Panc1 (cell line): ENCODE measurements around the gene GRIK4.

Experiments
- POLR2AphosphoS5 ChIP-seq: IDR thresholded peaks from 2 replicates; pipeline ENCODE4 v1.6.1; 2012; ENCODE audit warnings: mild to moderate bottlenecking, low read depth, low read length, moderate library complexity
- TF ChIP-seq, protein P1 (sequence below): fragments of 450-650 bp; IDR thresholded peaks from 2 replicates; pipeline ENCODE4 v1.5.1; 2017; ENCODE audit warnings: mild to moderate bottlenecking
- TF ChIP-seq, protein P2 (sequence below), 2 experiments: IDR thresholded peaks; 2 replicates each; pipeline ENCODE4 v1.6.1; 2011 to 2012; ENCODE audit warnings: low read depth in 2 of 2, control low read depth in 1 of 2, low read length in 1 of 2, mild to moderate bottlenecking in 1 of 2, moderate library complexity in 1 of 2; ENCODE audit not compliant: insufficient read depth in 1 of 2

- TF ChIP-seq POLR2AphosphoS5 = no peak
- TF ChIP-seq, protein P1, sequence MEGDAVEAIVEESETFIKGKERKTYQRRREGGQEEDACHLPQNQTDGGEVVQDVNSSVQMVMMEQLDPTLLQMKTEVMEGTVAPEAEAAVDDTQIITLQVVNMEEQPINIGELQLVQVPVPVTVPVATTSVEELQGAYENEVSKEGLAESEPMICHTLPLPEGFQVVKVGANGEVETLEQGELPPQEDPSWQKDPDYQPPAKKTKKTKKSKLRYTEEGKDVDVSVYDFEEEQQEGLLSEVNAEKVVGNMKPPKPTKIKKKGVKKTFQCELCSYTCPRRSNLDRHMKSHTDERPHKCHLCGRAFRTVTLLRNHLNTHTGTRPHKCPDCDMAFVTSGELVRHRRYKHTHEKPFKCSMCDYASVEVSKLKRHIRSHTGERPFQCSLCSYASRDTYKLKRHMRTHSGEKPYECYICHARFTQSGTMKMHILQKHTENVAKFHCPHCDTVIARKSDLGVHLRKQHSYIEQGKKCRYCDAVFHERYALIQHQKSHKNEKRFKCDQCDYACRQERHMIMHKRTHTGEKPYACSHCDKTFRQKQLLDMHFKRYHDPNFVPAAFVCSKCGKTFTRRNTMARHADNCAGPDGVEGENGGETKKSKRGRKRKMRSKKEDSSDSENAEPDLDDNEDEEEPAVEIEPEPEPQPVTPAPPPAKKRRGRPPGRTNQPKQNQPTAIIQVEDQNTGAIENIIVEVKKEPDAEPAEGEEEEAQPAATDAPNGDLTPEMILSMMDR = no peak
- TF ChIP-seq, protein P2, sequence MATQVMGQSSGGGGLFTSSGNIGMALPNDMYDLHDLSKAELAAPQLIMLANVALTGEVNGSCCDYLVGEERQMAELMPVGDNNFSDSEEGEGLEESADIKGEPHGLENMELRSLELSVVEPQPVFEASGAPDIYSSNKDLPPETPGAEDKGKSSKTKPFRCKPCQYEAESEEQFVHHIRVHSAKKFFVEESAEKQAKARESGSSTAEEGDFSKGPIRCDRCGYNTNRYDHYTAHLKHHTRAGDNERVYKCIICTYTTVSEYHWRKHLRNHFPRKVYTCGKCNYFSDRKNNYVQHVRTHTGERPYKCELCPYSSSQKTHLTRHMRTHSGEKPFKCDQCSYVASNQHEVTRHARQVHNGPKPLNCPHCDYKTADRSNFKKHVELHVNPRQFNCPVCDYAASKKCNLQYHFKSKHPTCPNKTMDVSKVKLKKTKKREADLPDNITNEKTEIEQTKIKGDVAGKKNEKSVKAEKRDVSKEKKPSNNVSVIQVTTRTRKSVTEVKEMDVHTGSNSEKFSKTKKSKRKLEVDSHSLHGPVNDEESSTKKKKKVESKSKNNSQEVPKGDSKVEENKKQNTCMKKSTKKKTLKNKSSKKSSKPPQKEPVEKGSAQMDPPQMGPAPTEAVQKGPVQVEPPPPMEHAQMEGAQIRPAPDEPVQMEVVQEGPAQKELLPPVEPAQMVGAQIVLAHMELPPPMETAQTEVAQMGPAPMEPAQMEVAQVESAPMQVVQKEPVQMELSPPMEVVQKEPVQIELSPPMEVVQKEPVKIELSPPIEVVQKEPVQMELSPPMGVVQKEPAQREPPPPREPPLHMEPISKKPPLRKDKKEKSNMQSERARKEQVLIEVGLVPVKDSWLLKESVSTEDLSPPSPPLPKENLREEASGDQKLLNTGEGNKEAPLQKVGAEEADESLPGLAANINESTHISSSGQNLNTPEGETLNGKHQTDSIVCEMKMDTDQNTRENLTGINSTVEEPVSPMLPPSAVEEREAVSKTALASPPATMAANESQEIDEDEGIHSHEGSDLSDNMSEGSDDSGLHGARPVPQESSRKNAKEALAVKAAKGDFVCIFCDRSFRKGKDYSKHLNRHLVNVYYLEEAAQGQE (IDR thresholded peaks at IDR 0.05; ENCODE audit: insufficient read depth in 1 of 2, low read depth in 2 of 2, low read length in 1 of 2) = no peak; a peak in 1 of 4 replicates
Measured at GRCh38 chr11:120750647-120751549, 239.3 kb downstream of the GRIK4 start.
